ENCODE results near the gene SLC12A3. TPM values are rescaled to one million over a fixed set of nuclear protein-coding genes. Genes with fewer than 3 reads are reported as not detected.

The SLC12A3 gene
- total RNA-seq, 1 experiment from 2014 or later: not detected

GRCh38 chr16:56835320-56835719, 29.7 kb upstream of the SLC12A3 start:
- Mint-ChIP-seq H3K36me3 (peaks cover 75% of the 10 kb centered on the region), H3K9me3 (no peaks in the 10 kb centered on the region), H3K27ac (no peak overlapping the region), H3K4me3 (no peak overlapping the region), H3K4me1 (no peaks in the 10 kb centered on the region), H3K27me3 (ENCODE audit: low read depth) (no peaks in the 10 kb centered on the region)
- ChIA-PET POLR2A (no interaction called here), CTCF (interaction anchor here (0.6 kb wide), 1 partner anchor 326 kb away, joined by 3 read pairs; no protein-coding TSS in a partner anchor)
- no peak for DNase-seq (ENCODE audit: low spot score)
- ATAC-seq: no peak
- TF ChIP-seq, protein P1, sequence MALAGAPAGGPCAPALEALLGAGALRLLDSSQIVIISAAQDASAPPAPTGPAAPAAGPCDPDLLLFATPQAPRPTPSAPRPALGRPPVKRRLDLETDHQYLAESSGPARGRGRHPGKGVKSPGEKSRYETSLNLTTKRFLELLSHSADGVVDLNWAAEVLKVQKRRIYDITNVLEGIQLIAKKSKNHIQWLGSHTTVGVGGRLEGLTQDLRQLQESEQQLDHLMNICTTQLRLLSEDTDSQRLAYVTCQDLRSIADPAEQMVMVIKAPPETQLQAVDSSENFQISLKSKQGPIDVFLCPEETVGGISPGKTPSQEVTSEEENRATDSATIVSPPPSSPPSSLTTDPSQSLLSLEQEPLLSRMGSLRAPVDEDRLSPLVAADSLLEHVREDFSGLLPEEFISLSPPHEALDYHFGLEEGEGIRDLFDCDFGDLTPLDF (CRISPR knock-in tag; IDR thresholded peaks at IDR 0.05): no peak
- TF ChIP-seq ZNF425 (CRISPR knock-in tag; conservative IDR thresholded peaks at IDR 0.05) (no peak), ATF2 (CRISPR knock-in tag; IDR thresholded peaks at IDR 0.05; ENCODE audit: borderline replicate concordance, low read depth) (no peak), ATF6 (CRISPR knock-in tag; IDR thresholded peaks at IDR 0.05) (no peak), MYBL2 (CRISPR knock-in tag; IDR thresholded peaks at IDR 0.05) (no peak), NR3C1 (CRISPR knock-in tag; conservative IDR thresholded peaks at IDR 0.05; ENCODE audit: low read depth) (no peak), ATF3 (CRISPR knock-in tag; conservative IDR thresholded peaks at IDR 0.05) (no peak), TEAD4 (CRISPR knock-in tag; IDR thresholded peaks at IDR 0.05) (no peak), HMGXB4 (CRISPR knock-in tag; IDR thresholded peaks at IDR 0.05) (no peak), ZBTB21 (CRISPR knock-in tag; IDR thresholded peaks at IDR 0.05; ENCODE audit: borderline replicate concordance) (no peak), GTF2I (CRISPR knock-in tag; conservative IDR thresholded peaks at IDR 0.05) (no peak), ATF1 (CRISPR knock-in tag; IDR thresholded peaks at IDR 0.05) (no peak), ZNF416 (CRISPR knock-in tag; IDR thresholded peaks at IDR 0.05) (no peak), GABPB1 (CRISPR knock-in tag; IDR thresholded peaks at IDR 0.05) (no peak)

GRCh38 chr16:56836410-56837230, 28.4 kb upstream of the SLC12A3 start:
- POLR2A ChIA-PET: no interaction called here
- TF ChIP-seq MAX (CRISPR knock-in tag; IDR thresholded peaks at IDR 0.05) (no peak), TEAD1 (CRISPR knock-in tag; IDR thresholded peaks at IDR 0.05) (no peak), GABPB1 (CRISPR knock-in tag; IDR thresholded peaks at IDR 0.05) (no peak), ETV6 (CRISPR knock-in tag; IDR thresholded peaks at IDR 0.05) (no peak), FOXK1 (CRISPR knock-in tag; IDR thresholded peaks at IDR 0.05) (no peak), IRF2 (CRISPR knock-in tag; IDR thresholded peaks at IDR 0.05; ENCODE audit: borderline replicate concordance, low read depth) (no peak)
- TF ChIP-seq, protein P2, sequence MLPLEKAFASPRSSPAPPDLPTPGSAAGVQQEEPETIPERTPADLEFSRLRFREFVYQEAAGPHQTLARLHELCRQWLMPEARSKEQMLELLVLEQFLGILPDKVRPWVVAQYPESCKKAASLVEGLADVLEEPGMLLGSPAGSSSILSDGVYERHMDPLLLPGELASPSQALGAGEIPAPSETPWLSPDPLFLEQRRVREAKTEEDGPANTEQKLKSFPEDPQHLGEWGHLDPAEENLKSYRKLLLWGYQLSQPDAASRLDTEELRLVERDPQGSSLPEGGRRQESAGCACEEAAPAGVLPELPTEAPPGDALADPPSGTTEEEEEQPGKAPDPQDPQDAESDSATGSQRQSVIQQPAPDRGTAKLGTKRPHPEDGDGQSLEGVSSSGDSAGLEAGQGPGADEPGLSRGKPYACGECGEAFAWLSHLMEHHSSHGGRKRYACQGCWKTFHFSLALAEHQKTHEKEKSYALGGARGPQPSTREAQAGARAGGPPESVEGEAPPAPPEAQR (CRISPR knock-in tag; IDR thresholded peaks at IDR 0.05): no peak
- TF ChIP-seq, protein P3, sequence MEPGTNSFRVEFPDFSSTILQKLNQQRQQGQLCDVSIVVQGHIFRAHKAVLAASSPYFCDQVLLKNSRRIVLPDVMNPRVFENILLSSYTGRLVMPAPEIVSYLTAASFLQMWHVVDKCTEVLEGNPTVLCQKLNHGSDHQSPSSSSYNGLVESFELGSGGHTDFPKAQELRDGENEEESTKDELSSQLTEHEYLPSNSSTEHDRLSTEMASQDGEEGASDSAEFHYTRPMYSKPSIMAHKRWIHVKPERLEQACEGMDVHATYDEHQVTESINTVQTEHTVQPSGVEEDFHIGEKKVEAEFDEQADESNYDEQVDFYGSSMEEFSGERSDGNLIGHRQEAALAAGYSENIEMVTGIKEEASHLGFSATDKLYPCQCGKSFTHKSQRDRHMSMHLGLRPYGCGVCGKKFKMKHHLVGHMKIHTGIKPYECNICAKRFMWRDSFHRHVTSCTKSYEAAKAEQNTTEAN (CRISPR knock-in tag; IDR thresholded peaks at IDR 0.05): no peak
- Mint-ChIP-seq H3K4me1 (no peaks in the 10 kb centered on the region), H3K36me3 (peaks cover 77% of the 10 kb centered on the region), H3K4me3 (no peak overlapping the region), H3K27me3 (ENCODE audit: low read depth) (no peaks in the 10 kb centered on the region), H3K27ac (no peak overlapping the region), H3K9me3 (no peaks in the 10 kb centered on the region)
- DNase-seq (ENCODE audit: low spot score) (no peak), ATAC-seq (no peak)
- CTCF ChIA-PET: no interaction called here

Measured in WTC11 (cell line).